SJCRH30 (cell line): ENCODE data around the gene PLEKHA4. TPM values are rescaled to one million over a fixed set of nuclear protein-coding genes. Genes with fewer than 3 reads are reported as not detected.

Source experiments
- DNase-seq, 2 experiments: peaks; one replicate each; pipeline ENCODE4 v3.0.0-alpha.2; 2015 to 2020
- H3K27ac ChIP-seq: fragments of 250-450 bp; sonication (Bioruptor Pico); 2 replicates; pipeline ENCODE4 v1.5.1; 2020; ENCODE audit warnings: mild to moderate bottlenecking, moderate library complexity
- H3K27me3 ChIP-seq: fragments of 250-450 bp; sonication (Bioruptor Pico); 2 replicates; pipeline ENCODE4 v1.5.1; 2020; ENCODE audit warnings: mild to moderate bottlenecking, moderate library complexity
- H3K36me3 ChIP-seq: fragments of 250-450 bp; sonication (Bioruptor Pico); 2 replicates; pipeline ENCODE4 v1.5.1; 2020; ENCODE audit warnings: mild to moderate bottlenecking, moderate library complexity
- H3K4me1 ChIP-seq: fragments of 250-450 bp; sonication (Bioruptor Pico); 2 replicates; pipeline ENCODE4 v1.5.1; 2020; ENCODE audit warnings: mild to moderate bottlenecking, moderate library complexity
- H3K4me3 ChIP-seq: fragments of 250-450 bp; sonication (Bioruptor Pico); 2 replicates; pipeline ENCODE4 v1.5.1; 2020; ENCODE audit warnings: mild to moderate bottlenecking, moderate library complexity
- H3K9me3 ChIP-seq: fragments of 250-450 bp; sonication (Bioruptor Pico); replicated peaks from 2 replicates; pipeline ENCODE4 v1.5.1; 2020; ENCODE audit warnings: mild to moderate bottlenecking, moderate library complexity
- total RNA-seq: library from RNA; depleted of rRNA; stranded (reverse); fragments of >200 nt; shearing (Covaris generic); gene quantifications from 2 replicates; pipeline ENCODE4 v1.2.3, GENCODE V29; 2014

Gene PLEKHA4
- total RNA-seq, 1 experiment from 2014 or later, result 19.3 TPM

GRCh38 chr19:48813123-48813913 is 55.1 kb downstream of the PLEKHA4 start:
- DNase-seq, result no peak
- Histone ChIP-seq H3K27me3 (no peaks in the 10 kb centered on the region), H3K9me3 (no peaks in the 10 kb centered on the region), H3K36me3 (no peaks in the 10 kb centered on the region), H3K4me3 (no peak overlapping the region), H3K4me1 (peaks cover 11% of the 10 kb centered on the region; the same call in 1 of the 2 replicates), H3K27ac (no peak overlapping the region)

DNA sequence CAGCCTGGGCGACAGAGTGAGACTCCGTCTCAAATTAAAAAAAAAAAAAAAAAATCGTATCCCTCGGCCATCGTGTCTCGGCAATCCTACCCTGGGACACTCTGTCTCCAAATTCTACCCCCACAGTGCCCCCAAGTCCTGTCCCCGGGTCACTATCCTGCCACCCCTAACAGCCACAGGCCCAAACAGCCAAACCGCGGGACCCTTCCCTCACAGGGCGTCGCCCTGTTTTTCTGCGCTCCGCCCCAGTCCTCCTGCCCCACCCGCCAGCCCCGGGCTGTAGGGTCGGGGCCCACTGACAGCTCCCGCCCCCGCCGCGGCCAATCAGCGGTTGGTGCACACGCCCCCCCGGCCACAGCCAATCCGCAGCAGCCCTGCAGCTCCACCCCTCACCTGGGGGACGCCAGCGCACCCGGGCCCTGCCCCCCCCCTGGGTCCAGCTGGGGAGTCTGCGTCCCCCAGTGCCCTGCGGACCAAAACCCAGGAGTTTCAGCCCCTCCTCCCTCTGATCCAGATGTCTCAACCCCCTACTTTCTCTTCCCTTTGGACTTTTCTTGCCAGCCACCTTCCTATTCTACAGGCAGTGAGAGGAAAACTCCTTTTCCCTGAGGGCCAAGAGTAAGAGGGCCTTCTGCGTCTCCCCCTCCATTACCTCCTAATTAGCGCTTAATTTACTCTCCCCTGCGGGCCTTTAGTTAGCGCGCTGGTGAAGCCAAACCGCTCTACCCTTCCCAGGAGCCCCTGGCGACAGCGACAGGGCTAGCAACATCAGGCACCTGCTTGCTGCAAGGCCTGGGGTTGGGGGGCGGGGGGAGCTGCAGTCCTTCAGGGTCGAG is 56.1 kb downstream of the PLEKHA4 start:
- no peaks in the 10 kb centered on the region for H3K36me3 ChIP-seq
- DNase-seq, result peak; percentile 86 to 90
- H3K9me3 ChIP-seq, result no peaks in the 10 kb centered on the region
- H3K4me1 ChIP-seq, result peaks cover 11% of the 10 kb centered on the region; the same call in 1 of the 2 replicates
- no peaks in the 10 kb centered on the region for H3K27me3 ChIP-seq
- H3K4me3 ChIP-seq, result peak overlapping the region; percentile 59
- no peak overlapping the region for H3K27ac ChIP-seq

DNA sequence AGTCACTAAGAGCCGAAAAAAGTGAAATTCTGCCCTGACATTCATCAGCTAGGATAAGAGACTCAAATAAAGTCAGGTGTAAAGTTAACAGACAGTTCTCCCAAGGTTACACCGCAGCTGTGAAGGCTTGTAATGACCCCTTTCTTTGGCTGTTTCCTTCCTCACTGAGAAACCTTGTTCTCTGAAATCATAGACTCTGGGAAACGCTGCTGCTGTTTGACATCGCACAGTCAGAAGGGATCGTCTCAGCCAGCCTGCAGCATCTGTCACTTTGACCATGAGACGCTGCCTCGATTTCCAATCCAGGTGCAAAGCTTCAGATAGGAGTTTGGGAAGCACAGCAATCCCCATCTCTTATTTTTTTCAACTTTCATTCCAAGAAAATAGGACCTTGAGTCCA is 58.3 kb downstream of the PLEKHA4 start:
- peaks cover 6% of the 10 kb centered on the region; the same call in 1 of the 2 replicates for H3K4me1 ChIP-seq
- H3K36me3 ChIP-seq, result no peaks in the 10 kb centered on the region
- no peak overlapping the region for H3K27ac ChIP-seq
- H3K9me3 ChIP-seq, result no peaks in the 10 kb centered on the region
- H3K4me3 ChIP-seq, result peak overlapping the region; percentile 59
- DNase-seq, result no peak
- no peaks in the 10 kb centered on the region for H3K27me3 ChIP-seq

- DNase-seq, result no peak
- no peak overlapping the region for H3K4me3 ChIP-seq
- no peak overlapping the region for H3K27ac ChIP-seq
- H3K4me1 ChIP-seq, result peaks cover 6% of the 10 kb centered on the region; the same call in 1 of the 2 replicates
- no peaks in the 10 kb centered on the region for H3K36me3 ChIP-seq
- H3K9me3 ChIP-seq, result no peaks in the 10 kb centered on the region
- H3K27me3 ChIP-seq, result no peaks in the 10 kb centered on the region
Measured at GRCh38 chr19:48807590-48808308, 60.7 kb downstream of the PLEKHA4 start.

DNA sequence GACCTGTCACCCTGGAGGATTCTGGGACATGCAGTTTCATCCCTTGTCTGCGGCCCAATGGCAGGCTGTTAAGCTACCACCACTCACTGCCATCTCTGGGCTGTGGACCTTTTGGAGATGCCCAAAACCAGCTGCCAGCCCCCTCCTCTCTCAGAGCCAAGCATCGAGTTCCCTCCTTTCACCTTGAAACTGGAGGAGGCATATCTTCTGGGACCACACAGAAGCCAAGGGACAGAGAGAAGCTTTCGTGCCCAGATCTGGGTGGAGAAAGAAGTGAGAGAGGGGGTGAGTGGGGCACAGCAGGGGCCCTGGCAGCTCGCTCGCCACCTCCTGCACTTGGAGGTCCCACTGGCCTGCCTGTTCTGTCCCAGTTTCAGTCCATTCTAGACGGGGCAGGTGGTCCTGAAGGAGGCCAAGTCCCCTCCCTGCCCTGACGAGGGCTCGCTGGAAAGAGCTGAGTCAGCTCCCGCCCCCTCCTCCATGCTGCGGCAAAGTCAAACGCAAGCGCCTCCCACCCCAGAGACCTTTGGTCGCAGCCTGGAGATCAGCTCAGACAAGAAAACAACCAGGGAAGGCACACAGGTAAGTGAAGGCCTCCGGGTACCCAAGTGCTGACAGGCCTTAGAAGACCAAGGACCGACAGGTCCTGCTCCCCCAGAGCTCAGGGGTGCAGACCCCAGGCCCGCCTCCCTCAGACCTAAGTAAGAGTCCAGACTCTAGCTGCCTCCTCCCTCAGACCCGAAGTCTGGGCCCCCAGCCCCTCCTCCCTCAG is 61.4 kb downstream of the PLEKHA4 start:
- Histone ChIP-seq H3K36me3 (no peaks in the 10 kb centered on the region), H3K4me3 (no peak overlapping the region), H3K27ac (no peak overlapping the region), H3K27me3 (no peaks in the 10 kb centered on the region), H3K9me3 (no peaks in the 10 kb centered on the region), H3K4me1 (peaks cover 6% of the 10 kb centered on the region; the same call in 1 of the 2 replicates)
- peak in 1 of 2 experiments; percentile 52 for DNase-seq

GRCh38 chr19:48806518-48806817 is 61.9 kb downstream of the PLEKHA4 start:
- Histone ChIP-seq H3K9me3 (no peaks in the 10 kb centered on the region), H3K4me1 (peaks cover 6% of the 10 kb centered on the region; the same call in 1 of the 2 replicates), H3K4me3 (no peak overlapping the region), H3K27me3 (no peaks in the 10 kb centered on the region), H3K36me3 (no peaks in the 10 kb centered on the region), H3K27ac (no peak overlapping the region)
- DNase-seq, result peak in 1 of 2 experiments; percentile 75

- H3K4me3 ChIP-seq, result no peak overlapping the region
- H3K9me3 ChIP-seq, result no peaks in the 10 kb centered on the region
- no peak overlapping the region for H3K27ac ChIP-seq
- H3K27me3 ChIP-seq, result no peaks in the 10 kb centered on the region
- DNase-seq, result no peak
- H3K4me1 ChIP-seq, result peaks cover 6% of the 10 kb centered on the region; the same call in 1 of the 2 replicates
- no peaks in the 10 kb centered on the region for H3K36me3 ChIP-seq
Measured at GRCh38 chr19:48805452-48805851, 63.0 kb downstream of the PLEKHA4 start.

DNA sequence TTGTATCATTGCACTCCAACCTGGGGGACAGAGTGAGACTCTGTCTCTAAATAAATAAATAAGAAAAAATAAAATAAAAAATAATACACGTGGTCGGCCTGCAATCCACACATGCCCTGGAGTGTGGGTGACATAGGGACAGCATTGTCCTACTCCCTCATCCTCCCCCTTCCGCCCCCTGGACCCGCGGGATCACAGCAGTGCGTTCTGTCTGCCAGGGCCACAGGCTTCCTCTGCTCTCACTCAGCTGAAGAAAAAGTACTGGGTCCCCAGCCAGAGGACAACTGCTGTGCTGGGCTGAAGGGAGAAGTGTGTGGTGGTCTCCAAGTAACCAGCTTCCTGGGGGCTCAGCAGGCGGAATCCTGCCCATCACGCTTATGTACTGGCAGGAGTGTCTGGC is 63.9 kb downstream of the PLEKHA4 start:
- Histone ChIP-seq H3K36me3 (no peaks in the 10 kb centered on the region), H3K4me1 (peaks cover 5% of the 10 kb centered on the region), H3K27ac (no peak overlapping the region), H3K4me3 (no peak overlapping the region), H3K27me3 (no peaks in the 10 kb centered on the region), H3K9me3 (no peaks in the 10 kb centered on the region)
- DNase-seq, result no peak

GRCh38 chr19:48802623-48803022 is 65.8 kb downstream of the PLEKHA4 start:
- H3K36me3 ChIP-seq, result no peaks in the 10 kb centered on the region
- peaks cover 19% of the 10 kb centered on the region for H3K4me1 ChIP-seq
- H3K27ac ChIP-seq, result no peak overlapping the region
- H3K4me3 ChIP-seq, result no peak overlapping the region
- DNase-seq, result no peak
- H3K9me3 ChIP-seq, result no peaks in the 10 kb centered on the region
- H3K27me3 ChIP-seq, result no peaks in the 10 kb centered on the region

- H3K4me3 ChIP-seq, result no peak overlapping the region
- H3K27me3 ChIP-seq, result no peaks in the 10 kb centered on the region
- DNase-seq, result no peak
- H3K9me3 ChIP-seq, result no peaks in the 10 kb centered on the region
- H3K27ac ChIP-seq, result peak overlapping the region; percentile 75
- H3K4me1 ChIP-seq, result peaks cover 22% of the 10 kb centered on the region
- no peaks in the 10 kb centered on the region for H3K36me3 ChIP-seq
Measured at GRCh38 chr19:48799358-48800300, 68.8 kb downstream of the PLEKHA4 start.

GRCh38 chr19:48798937-48799336 is 69.5 kb downstream of the PLEKHA4 start:
- no peaks in the 10 kb centered on the region for H3K36me3 ChIP-seq
- no peak overlapping the region for H3K4me3 ChIP-seq
- no peaks in the 10 kb centered on the region for H3K9me3 ChIP-seq
- no peaks in the 10 kb centered on the region for H3K27me3 ChIP-seq
- peak overlapping the region; percentile 75 for H3K27ac ChIP-seq
- peak; percentile 87 to 88 for DNase-seq
- H3K4me1 ChIP-seq, result peaks cover 22% of the 10 kb centered on the region

DNA sequence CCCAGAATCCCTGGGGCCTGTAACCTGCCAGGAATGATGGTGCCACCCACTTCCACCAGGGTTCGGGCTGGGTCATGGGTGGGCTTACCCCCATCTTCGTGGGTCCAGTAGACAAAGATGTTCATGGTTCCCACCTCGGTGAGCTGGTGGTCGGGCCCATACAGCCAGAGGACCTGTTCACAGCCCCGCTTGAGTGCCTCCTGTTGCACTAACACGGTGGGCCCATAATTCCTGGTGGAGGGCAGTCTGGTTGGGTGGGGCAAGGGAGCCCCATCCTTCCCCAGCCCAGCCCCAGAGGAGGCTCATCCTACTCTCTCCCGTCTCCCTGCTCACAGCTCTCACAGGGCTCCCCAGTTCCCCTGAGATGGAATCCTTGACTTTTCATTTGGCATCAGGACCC is 71.3 kb downstream of the PLEKHA4 start:
- DNase-seq, result no peak
- Histone ChIP-seq H3K27me3 (no peaks in the 10 kb centered on the region), H3K4me1 (peaks cover 22% of the 10 kb centered on the region), H3K36me3 (no peaks in the 10 kb centered on the region), H3K4me3 (no peak overlapping the region), H3K9me3 (no peaks in the 10 kb centered on the region), H3K27ac (no peak overlapping the region)

DNA sequence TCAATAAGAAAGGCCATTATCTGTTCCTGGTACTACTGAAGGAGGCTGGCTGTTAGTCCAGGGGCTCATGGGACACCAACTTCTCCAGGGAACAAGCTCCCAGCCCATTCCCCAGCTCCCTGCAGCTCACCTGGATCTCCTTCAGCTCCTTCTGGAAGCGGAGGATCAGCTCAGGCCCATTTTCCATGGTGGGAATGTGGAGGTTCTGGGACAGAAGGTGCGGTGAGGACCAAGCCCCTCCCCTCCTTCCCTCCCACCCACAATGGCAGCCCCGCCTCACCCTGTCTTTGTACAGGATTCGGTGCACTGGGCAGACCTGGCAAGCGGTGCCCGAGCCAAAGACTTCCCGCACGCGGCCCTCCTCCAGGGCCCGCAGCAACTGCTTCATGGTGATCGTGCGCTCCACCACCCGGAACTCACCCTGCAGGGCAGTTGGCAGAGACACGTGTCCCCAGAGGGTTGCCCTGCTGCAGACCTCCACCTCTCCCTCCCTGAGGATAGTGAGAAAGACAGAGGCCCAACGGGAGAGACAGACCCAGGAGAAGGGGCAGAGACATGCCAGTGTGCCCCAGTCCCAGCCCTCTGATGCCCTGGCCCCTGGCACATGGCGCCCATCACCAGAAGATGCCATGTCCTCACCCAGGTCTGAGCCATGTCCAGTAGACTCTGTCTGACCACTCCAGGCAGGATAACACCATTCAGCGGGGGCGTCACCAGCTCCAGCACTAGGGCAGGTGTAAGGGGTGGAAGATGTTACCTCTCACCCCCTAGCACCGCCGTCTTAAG is 71.9 kb downstream of the PLEKHA4 start:
- Histone ChIP-seq H3K27ac (no peak overlapping the region), H3K4me3 (no peak overlapping the region), H3K36me3 (no peaks in the 10 kb centered on the region), H3K27me3 (no peaks in the 10 kb centered on the region), H3K9me3 (no peaks in the 10 kb centered on the region), H3K4me1 (peaks cover 22% of the 10 kb centered on the region)
- no peak for DNase-seq
